HCT116 (cell line): ENCODE data around the gene TBC1D19. TPM values are rescaled to one million over a fixed set of nuclear protein-coding genes. Genes with fewer than 3 reads are reported as not detected.

ENCODE experiments used
- ATAC-seq: fragments of 200-7000 bp; cut with Tn5 transposase; 2 replicates; pipeline ENCODE4 v1.9.1; 2020; ENCODE audit warnings: mild to moderate bottlenecking, moderate library complexity
- BruUV-seq: library from RNA; stranded (reverse); fragments of 400-500 nt; replicated peaks from 2 replicates; lab custom pipeline; 2021; lab: Mats Ljungman, UMichigan
- CTCF ChIA-PET: fragments of 300-600 bp; sonication (Branson Sonifier 250); formaldehyde crosslinking; loops from one replicate; lab custom pipeline; 2021; ENCODE audit warnings: antibody characterized with exemption; lab: Charles Lee
- POLR2A ChIA-PET: fragments of 300-600, 350-600 bp; sonication (Branson Sonifier 250); formaldehyde crosslinking; loops from one replicate; lab custom pipeline; 2021; ENCODE audit warnings: antibody characterized with exemption; lab: Charles Lee
- RAD21 ChIA-PET, 2 experiments: fragments of 300-600 bp; sonication (Branson Sonifier 250); formaldehyde crosslinking; loops; one replicate each; lab custom pipeline; 2023; ENCODE audit warnings: low total read pairs in 2 of 2; ENCODE audit not compliant: uncharacterized antibody in 2 of 2, unreplicated experiment in 2 of 2, low non-redundant PET in 1 of 2; lab: Charles Lee
- DNase-seq: peaks from one replicate; pipeline ENCODE4 v3.0.0-alpha.2; 2010; ENCODE audit warnings: low read depth, low spot score
- H2AFZ ChIP-seq: fragments of 200-600 bp; shearing (Covaris generic), sonication (generic); 2 replicates; pipeline ENCODE4 v1.6.1; 2017; ENCODE audit warnings: low read depth, mixed run types, mixed read lengths, antibody characterized with exemption, low read length; ENCODE audit not compliant: poor library complexity, severe bottlenecking
- H3K27ac ChIP-seq: 2 replicates; pipeline ENCODE4 v1.5.1; 2012; ENCODE audit warnings: low read depth, low read length
- H3K27me3 ChIP-seq: fragments of 200-600 bp; sonication (generic); 2 replicates; pipeline ENCODE4 v1.6.1; 2016; ENCODE audit warnings: mixed run types, low read length, mixed read lengths; ENCODE audit not compliant: insufficient read depth
- H3K36me3 ChIP-seq, 2 experiments: fragments of 200-500 bp in 1 of 2; fragments of 200-600 bp in 1 of 2; sonication (Bioruptor generic) in 1 of 2; sonication (generic) in 1 of 2; 2 replicates each; pipeline versions ENCODE4 v1.5.1 to v1.6.1; 2014 to 2016; ENCODE audit warnings: low read length in 2 of 2, inconsistent platforms in 1 of 2, mixed read lengths in 1 of 2, mixed run types in 1 of 2; ENCODE audit not compliant: insufficient read depth in 2 of 2, control insufficient read depth in 1 of 2
- H3K4me1 ChIP-seq, 2 experiments: fragments of 200-600 bp in 1 of 2; sonication (generic) in 1 of 2; 2 replicates each; pipeline versions ENCODE4 v1.5.1 to v1.6.1; 2012 to 2017; ENCODE audit warnings: low read length in 2 of 2, inconsistent platforms in 1 of 2, mild to moderate bottlenecking in 1 of 2, mixed read lengths in 1 of 2, mixed run types in 1 of 2, moderate library complexity in 1 of 2; ENCODE audit not compliant: insufficient read depth in 2 of 2, control insufficient read depth in 1 of 2
- H3K4me2 ChIP-seq: fragments of 200-600 bp; sonication (generic); 2 replicates; pipeline ENCODE4 v1.6.1; 2017; ENCODE audit warnings: mixed run types, low read length, mixed read lengths
- H3K4me3 ChIP-seq, 2 experiments: fragments of 200-600 bp in 1 of 2; sonication (generic) in 1 of 2; replicated peaks in 1 of 2; 2 replicates each; pipeline ENCODE4 v1.5.1; 2011 to 2016; ENCODE audit warnings: low read length in 2 of 2, control low read depth in 1 of 2, low read depth in 1 of 2, mild to moderate bottlenecking in 1 of 2, mixed read lengths in 1 of 2, mixed run types in 1 of 2
- H3K79me2 ChIP-seq: fragments of 200-600 bp; sonication (generic); 2 replicates; pipeline ENCODE4 v1.6.1; 2017; ENCODE audit warnings: mild to moderate bottlenecking, mixed run types, low read length, moderate library complexity, mixed read lengths; ENCODE audit not compliant: insufficient read depth
- H3K9ac ChIP-seq: fragments of 200-600 bp; sonication (generic); 2 replicates; pipeline ENCODE4 v1.6.1; 2016; ENCODE audit warnings: low read length, mixed read lengths
- H3K9me2 ChIP-seq: fragments of 200-600 bp; sonication (generic), shearing (Covaris generic); 2 replicates; pipeline ENCODE4 v1.6.1; 2017; ENCODE audit warnings: mixed run types, mild to moderate bottlenecking, moderate library complexity; ENCODE audit not compliant: insufficient read depth
- H3K9me3 ChIP-seq, 2 experiments: fragments of 200-500 bp in 1 of 2; fragments of 200-600 bp in 1 of 2; sonication (Bioruptor generic) in 1 of 2; sonication (generic) in 1 of 2; 2 replicates each; pipeline ENCODE4 v1.6.1; 2014 to 2017; ENCODE audit warnings: low read length in 2 of 2, mixed read lengths in 2 of 2, inconsistent platforms in 1 of 2, low read depth in 1 of 2, mild to moderate bottlenecking in 1 of 2, mixed run types in 1 of 2, moderate library complexity in 1 of 2; ENCODE audit not compliant: control insufficient read depth in 1 of 2, insufficient read depth in 1 of 2
- H4K20me1 ChIP-seq: fragments of 200-600 bp; sonication (generic), shearing (Covaris generic); 2 replicates; pipeline ENCODE4 v1.6.1; 2017; ENCODE audit warnings: mixed run types, mild to moderate bottlenecking, moderate library complexity; ENCODE audit not compliant: insufficient read depth
- CBX3 ChIP-seq: IDR thresholded peaks from 2 replicates; pipeline ENCODE4 v1.6.1; 2012; ENCODE audit warnings: low read depth
- CEBPB ChIP-seq: IDR thresholded peaks from 2 replicates; pipeline ENCODE4 v1.6.1; 2012; ENCODE audit warnings: low read depth
- EGR1 ChIP-seq: IDR thresholded peaks from 2 replicates; pipeline ENCODE4 v1.6.1; 2012; ENCODE audit warnings: low read depth
- EZH2 ChIP-seq: fragments of 200-600 bp; sonication (generic); IDR thresholded peaks from 2 replicates; pipeline ENCODE4 v1.6.1; 2017; ENCODE audit warnings: antibody characterized with exemption, mixed run types
- JUND ChIP-seq: IDR thresholded peaks from 2 replicates; pipeline ENCODE4 v1.6.1; 2012
- POLR2A ChIP-seq: IDR thresholded peaks from 2 replicates; pipeline ENCODE4 v1.7.0; 2011; ENCODE audit warnings: borderline replicate concordance; ENCODE audit not compliant: insufficient read depth, insufficient read length; ENCODE audit errors: extremely low read depth
- POLR2AphosphoS5 ChIP-seq: IDR thresholded peaks from 2 replicates; pipeline ENCODE4 v1.6.1; 2011; ENCODE audit warnings: mild to moderate bottlenecking, low read depth, low read length, moderate library complexity
- RAD21 ChIP-seq: IDR thresholded peaks from 2 replicates; pipeline ENCODE4 v1.6.1; 2012; ENCODE audit warnings: low read depth, mild to moderate bottlenecking
- SIN3A ChIP-seq: IDR thresholded peaks from 2 replicates; pipeline ENCODE4 v1.6.1; 2012; ENCODE audit warnings: low read depth
- SP1 ChIP-seq: IDR thresholded peaks from 2 replicates; pipeline ENCODE4 v1.6.1; 2012; ENCODE audit warnings: low read depth
- SRF ChIP-seq: IDR thresholded peaks from 2 replicates; pipeline ENCODE4 v1.6.1; 2012; ENCODE audit warnings: low read depth
- TCF7L2 ChIP-seq: IDR thresholded peaks from 2 replicates; pipeline ENCODE4 v1.7.0; 2011; ENCODE audit warnings: borderline replicate concordance, inconsistent platforms; ENCODE audit not compliant: insufficient read depth, insufficient read length; ENCODE audit errors: extremely low read depth
- YY1 ChIP-seq: IDR thresholded peaks from 2 replicates; pipeline ENCODE4 v1.6.1; 2011; ENCODE audit warnings: low read length, low read depth, moderate library complexity, mild to moderate bottlenecking; ENCODE audit not compliant: insufficient replicate concordance; ENCODE audit errors: extremely low read depth
- intact Hi-C: fragments of 100-400 bp; cut with micrococcal nuclease; formaldehyde crosslinking; loops from 2 replicates; pipeline ENCODE4 v1.10.0; 2022
- total RNA-seq: library from RNA; stranded (reverse); gene quantifications from one replicate; pipeline ENCODE4 v1.2.1, GENCODE V29; 2021; ENCODE audit not compliant: unreplicated experiment
- TF ChIP-seq, protein P1 (sequence below): IDR thresholded peaks from 2 replicates; pipeline ENCODE4 v1.6.1; 2011; ENCODE audit warnings: mild to moderate bottlenecking, low read length, moderate library complexity; ENCODE audit not compliant: insufficient replicate concordance; ENCODE audit errors: extremely low read depth
- TF ChIP-seq, protein P2 (sequence below): IDR thresholded peaks from 2 replicates; pipeline ENCODE4 v1.6.1; 2012
- TF ChIP-seq, protein P3 (sequence below): IDR thresholded peaks from 2 replicates; pipeline ENCODE4 v1.6.1; 2012
- TF ChIP-seq, protein P4 (sequence below): IDR thresholded peaks from 2 replicates; pipeline ENCODE4 v1.6.1; 2012; ENCODE audit warnings: low read depth
- TF ChIP-seq, protein P5 (sequence below), 3 experiments: fragments of 200-600 bp in 1 of 3; sonication (generic) in 1 of 3; IDR thresholded peaks in 2 of 3; conservative IDR thresholded peaks in 1 of 3; 2 replicates each; pipeline ENCODE4 v1.5.1; 2012 to 2017; ENCODE audit warnings: low read depth in 2 of 3, low read length in 2 of 3, antibody characterized with exemption in 1 of 3, borderline replicate concordance in 1 of 3, control low read depth in 1 of 3, mild to moderate bottlenecking in 1 of 3, mixed read lengths in 1 of 3, mixed run types in 1 of 3, moderate library complexity in 1 of 3; ENCODE audit not compliant: insufficient read depth in 1 of 3

Gene TBC1D19
- total RNA-seq, 1 experiment from 2014 or later: 25.4 TPM

DNA sequence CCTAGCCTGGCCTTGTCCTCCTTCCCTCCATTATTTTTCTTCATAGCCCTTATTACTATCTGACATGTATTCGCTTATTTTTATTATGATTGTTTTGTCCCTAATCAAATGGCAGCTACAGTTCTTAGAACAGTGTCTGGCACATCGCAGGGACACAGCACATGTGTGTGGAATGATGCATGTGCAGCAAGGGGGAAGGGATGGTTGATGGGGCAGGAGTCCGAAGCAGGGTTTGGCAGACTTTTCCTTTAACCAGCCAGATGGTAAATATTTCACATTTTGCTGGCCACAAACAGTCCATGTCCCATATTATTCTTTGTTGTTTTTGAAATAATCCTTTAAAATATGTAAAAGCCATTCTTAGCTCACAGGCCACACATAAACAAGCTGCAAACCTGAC, 148.5 kb downstream of the TBC1D19 start:
- Histone ChIP-seq H3K79me2 (no peaks in the 10 kb centered on the region), H4K20me1 (no peaks in the 10 kb centered on the region), H2AFZ (no peak overlapping the region), H3K4me3 (no peak overlapping the region), H3K4me1 (peaks cover under 1 to 5% of the 10 kb centered on the region in 2 experiments; a peak in 3 of 4 replicates), H3K27me3 (no peaks in the 10 kb centered on the region), H3K36me3 (no peaks in the 10 kb centered on the region), H3K9me3 (no peaks in the 10 kb centered on the region), H3K27ac (no peak overlapping the region), H3K4me2 (no peak overlapping the region), H3K9ac (no peak overlapping the region), H3K9me2 (no peaks in the 10 kb centered on the region)
- intact Hi-C loops: loop anchor here (10.0 kb wide), 1 partner anchor 272 kb away; no protein-coding TSS in a partner anchor
- TF ChIP-seq POLR2A (no peak), RAD21 (no peak), SP1 (no peak), YY1 (no peak), SIN3A (no peak), POLR2AphosphoS5 (no peak), CBX3 (no peak), SRF (no peak), EGR1 (no peak), EZH2 (no peak), JUND (no peak), CEBPB (no peak), TCF7L2 (no peak)
- TF ChIP-seq, protein P1, sequence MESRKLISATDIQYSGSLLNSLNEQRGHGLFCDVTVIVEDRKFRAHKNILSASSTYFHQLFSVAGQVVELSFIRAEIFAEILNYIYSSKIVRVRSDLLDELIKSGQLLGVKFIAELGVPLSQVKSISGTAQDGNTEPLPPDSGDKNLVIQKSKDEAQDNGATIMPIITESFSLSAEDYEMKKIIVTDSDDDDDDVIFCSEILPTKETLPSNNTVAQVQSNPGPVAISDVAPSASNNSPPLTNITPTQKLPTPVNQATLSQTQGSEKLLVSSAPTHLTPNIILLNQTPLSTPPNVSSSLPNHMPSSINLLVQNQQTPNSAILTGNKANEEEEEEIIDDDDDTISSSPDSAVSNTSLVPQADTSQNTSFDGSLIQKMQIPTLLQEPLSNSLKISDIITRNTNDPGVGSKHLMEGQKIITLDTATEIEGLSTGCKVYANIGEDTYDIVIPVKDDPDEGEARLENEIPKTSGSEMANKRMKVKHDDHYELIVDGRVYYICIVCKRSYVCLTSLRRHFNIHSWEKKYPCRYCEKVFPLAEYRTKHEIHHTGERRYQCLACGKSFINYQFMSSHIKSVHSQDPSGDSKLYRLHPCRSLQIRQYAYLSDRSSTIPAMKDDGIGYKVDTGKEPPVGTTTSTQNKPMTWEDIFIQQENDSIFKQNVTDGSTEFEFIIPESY: no peak
- TF ChIP-seq, protein P2, sequence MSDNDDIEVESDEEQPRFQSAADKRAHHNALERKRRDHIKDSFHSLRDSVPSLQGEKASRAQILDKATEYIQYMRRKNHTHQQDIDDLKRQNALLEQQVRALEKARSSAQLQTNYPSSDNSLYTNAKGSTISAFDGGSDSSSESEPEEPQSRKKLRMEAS: no peak
- TF ChIP-seq, protein P3, sequence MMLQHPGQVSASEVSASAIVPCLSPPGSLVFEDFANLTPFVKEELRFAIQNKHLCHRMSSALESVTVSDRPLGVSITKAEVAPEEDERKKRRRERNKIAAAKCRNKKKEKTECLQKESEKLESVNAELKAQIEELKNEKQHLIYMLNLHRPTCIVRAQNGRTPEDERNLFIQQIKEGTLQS: no peak
- TF ChIP-seq, protein P4, sequence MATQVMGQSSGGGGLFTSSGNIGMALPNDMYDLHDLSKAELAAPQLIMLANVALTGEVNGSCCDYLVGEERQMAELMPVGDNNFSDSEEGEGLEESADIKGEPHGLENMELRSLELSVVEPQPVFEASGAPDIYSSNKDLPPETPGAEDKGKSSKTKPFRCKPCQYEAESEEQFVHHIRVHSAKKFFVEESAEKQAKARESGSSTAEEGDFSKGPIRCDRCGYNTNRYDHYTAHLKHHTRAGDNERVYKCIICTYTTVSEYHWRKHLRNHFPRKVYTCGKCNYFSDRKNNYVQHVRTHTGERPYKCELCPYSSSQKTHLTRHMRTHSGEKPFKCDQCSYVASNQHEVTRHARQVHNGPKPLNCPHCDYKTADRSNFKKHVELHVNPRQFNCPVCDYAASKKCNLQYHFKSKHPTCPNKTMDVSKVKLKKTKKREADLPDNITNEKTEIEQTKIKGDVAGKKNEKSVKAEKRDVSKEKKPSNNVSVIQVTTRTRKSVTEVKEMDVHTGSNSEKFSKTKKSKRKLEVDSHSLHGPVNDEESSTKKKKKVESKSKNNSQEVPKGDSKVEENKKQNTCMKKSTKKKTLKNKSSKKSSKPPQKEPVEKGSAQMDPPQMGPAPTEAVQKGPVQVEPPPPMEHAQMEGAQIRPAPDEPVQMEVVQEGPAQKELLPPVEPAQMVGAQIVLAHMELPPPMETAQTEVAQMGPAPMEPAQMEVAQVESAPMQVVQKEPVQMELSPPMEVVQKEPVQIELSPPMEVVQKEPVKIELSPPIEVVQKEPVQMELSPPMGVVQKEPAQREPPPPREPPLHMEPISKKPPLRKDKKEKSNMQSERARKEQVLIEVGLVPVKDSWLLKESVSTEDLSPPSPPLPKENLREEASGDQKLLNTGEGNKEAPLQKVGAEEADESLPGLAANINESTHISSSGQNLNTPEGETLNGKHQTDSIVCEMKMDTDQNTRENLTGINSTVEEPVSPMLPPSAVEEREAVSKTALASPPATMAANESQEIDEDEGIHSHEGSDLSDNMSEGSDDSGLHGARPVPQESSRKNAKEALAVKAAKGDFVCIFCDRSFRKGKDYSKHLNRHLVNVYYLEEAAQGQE: no peak
- TF ChIP-seq, protein P5, sequence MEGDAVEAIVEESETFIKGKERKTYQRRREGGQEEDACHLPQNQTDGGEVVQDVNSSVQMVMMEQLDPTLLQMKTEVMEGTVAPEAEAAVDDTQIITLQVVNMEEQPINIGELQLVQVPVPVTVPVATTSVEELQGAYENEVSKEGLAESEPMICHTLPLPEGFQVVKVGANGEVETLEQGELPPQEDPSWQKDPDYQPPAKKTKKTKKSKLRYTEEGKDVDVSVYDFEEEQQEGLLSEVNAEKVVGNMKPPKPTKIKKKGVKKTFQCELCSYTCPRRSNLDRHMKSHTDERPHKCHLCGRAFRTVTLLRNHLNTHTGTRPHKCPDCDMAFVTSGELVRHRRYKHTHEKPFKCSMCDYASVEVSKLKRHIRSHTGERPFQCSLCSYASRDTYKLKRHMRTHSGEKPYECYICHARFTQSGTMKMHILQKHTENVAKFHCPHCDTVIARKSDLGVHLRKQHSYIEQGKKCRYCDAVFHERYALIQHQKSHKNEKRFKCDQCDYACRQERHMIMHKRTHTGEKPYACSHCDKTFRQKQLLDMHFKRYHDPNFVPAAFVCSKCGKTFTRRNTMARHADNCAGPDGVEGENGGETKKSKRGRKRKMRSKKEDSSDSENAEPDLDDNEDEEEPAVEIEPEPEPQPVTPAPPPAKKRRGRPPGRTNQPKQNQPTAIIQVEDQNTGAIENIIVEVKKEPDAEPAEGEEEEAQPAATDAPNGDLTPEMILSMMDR (IDR thresholded peaks at IDR 0.05 in 2 of 3, conservative IDR thresholded peaks at IDR 0.05 in 1 of 3; ENCODE audit: borderline replicate concordance in 1 of 3, insufficient read depth in 1 of 3, low read depth in 2 of 3, low read length in 2 of 3): no peak
- ChIA-PET CTCF (no interaction called here), RAD21 (no interaction called here), POLR2A (no interaction called here)
- BruUV-seq: no TSS peak
- DNase-seq: no peak
- no peak for ATAC-seq
